Stimulated activated CD8-positive, alpha-beta memory T cell treated with anti-CD3 and anti-CD28 coated beads, Interleukin-12 subunit alpha, Interleukin-12 subunit beta, amount 100 ng/mL, for 1 hour (primary cell): ENCODE measurements around the gene CXCL16.

ENCODE experiments used
- DNase-seq: peaks from one replicate; pipeline ENCODE4 v3.0.0-alpha.2; 2020; ENCODE audit warnings: low read depth

The CXCL16 gene

DNA sequence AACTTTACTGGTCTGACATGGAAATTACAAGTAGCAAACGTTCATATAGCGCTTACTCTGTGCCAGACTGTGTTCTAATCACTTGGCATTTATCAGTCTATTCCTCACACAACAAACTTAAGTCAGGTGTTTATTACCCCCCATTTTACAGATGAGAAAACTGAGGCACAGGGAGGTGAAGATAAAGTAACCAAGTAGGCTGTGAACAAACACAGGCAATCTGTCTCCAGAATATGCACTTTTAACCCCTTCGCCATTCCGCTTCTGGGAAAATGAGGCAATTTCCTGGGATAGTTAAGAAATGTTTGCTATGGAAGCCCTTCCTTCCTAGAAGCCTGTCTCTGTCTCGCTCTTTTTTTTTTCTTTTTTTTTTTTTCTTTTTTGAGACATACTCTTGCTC lies 12.2 kb upstream of the CXCL16 start:
- DNase-seq: no peak

DNA sequence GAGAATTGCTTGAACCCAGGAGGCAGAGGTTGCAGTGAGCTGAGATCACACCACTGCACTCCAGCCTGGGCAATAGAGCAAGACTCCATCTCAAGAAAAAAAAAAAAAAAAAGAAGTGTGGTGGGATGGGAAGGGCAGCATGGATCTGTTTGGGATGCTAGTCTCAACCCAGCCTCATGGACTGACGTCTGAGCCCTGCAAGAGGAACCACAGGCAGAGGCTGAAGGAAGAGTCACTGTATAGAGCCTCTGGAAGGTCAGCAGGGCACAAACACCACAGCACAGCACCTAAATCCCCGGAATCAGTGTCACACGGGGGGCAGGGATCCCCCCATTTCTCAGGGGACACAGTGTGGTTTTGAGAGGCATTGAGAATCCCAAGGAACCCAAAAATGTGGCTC lies 10.9 kb upstream of the CXCL16 start:
- DNase-seq: no peak

GRCh38 chr17:4748686-4749085 lies 9.0 kb upstream of the CXCL16 start:
- DNase-seq: no peak

DNA sequence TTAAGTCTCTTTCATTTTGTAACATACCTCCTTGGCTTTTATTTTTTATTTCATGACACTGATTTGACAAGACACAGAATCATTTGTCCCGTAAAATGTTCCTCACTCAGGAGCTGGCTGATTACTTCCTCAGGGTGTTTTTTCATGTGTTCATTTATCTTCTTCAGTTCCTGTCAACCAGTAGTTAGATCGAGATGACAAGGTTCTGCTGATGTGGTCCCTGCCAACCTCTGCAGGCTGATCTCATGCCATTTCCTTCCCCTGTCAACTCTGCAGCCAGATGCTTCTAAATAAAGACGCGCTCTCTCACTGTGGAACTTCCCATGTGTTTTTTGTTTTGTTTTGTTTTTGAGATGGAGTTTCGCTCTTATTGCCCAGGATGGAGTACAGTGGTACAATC lies 8.1 kb upstream of the CXCL16 start:
- DNase-seq: no peak

DNA sequence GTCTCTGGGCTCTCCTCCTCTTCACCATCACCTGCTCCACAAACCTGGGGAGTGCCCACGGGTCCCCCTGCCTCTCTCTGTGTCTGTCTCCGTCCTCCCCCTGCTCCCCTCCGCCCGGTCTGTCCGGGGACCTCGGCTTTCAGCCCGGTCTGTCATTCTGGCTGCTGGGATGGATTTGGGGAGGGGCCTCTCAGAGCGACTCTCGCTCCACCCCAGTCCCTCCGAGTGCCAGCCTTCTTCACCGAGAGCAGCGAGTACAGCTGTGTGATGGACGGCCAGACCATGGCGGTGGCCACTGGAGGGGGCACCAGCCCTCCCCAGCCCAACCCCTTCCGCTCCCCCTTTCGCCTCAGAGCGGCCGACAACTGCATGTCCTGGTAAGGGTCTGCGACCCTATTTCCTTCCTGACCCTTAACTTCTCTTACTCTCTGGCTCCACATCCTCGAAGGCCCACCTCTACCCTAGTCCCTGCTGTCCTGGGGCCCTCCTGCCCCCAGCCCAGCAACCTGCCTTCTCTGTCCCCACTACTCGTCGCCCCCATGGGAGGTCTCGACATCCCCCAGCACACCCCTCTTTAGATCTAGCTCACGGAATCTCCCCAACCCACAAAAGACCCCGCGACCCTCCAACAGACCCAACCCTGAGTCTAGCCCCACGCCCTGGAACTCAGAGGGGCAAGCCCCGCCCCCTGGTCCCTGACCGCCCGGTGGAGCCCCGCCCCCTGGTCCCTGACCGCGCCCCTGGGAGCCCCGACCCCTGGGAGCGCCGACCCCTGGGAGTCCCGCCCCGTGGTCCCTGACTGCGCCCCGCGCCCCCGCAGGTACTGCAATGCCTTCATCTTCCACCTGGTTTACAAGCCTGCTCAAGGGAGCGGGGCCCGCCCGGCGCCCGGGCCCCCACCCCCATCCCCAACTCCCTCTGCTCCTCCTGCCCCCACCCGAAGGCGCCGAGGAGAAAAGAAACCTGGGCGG lies 5.6 kb upstream of the CXCL16 start:
- no peak for DNase-seq

- no peak for DNase-seq
These were observed 4.2 kb upstream of the CXCL16 start for GRCh38 chr17:4743898-4744297.

DNA sequence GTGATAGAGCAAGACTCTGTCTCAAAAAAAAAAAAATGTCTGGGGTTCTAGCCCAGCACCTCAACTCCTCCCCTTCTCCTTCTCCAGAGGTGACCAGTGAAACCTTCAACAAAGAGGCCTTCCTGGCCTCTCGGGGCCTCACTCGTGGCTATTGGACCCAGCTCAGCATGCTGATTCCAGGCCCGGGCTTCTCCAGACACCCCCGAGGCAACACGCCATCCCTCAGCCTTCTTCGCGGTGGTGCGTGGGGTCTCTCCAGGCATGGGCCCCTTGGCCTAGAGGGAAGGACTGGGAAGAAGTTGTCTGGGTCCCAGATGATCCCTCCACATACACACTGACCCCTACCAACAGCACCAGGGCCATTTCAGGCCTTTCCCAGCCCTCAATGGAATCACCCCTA lies 3.5 kb upstream of the CXCL16 start:
- DNase-seq: no peak

DNA sequence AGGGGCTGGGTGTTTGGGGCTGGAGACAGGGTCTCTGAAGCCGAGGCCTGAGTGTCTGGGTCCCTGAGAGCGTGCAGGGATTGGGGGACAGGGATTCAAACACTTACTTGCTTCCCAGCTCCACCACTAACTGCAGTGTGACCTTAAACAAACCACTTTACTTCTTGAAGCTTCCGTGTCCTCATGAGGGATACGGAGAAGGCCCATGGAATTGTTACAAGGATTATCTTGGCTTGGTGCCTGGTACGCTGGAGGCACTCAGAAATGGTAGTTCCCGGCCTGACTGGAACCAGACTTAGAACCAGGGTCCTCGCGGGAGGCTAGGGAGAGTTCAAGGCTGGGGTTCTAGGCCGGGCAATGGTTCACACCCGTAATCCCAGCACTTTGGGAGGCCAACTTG lies 2.9 kb upstream of the CXCL16 start:
- DNase-seq: no peak

DNA sequence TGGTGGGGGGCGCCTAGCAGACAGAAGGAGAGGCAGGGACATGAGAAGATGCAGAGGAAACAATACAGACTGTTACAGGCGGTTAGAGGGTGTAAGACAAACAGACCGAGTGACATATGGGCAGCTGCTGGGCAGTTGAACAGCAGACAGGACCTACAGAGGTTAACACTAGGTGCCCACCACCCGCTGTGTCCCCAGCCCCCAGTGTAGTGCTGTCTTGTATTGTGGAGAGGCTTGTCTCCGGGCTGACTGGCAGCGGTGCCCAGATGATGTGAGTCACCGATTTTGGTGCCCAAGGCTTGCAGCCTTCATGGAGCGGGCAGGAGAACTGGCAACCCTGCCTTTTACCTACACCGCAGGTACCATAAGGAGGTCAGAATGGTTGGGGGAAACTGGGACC lies 2.4 kb upstream of the CXCL16 start:
- DNase-seq: no peak

DNA sequence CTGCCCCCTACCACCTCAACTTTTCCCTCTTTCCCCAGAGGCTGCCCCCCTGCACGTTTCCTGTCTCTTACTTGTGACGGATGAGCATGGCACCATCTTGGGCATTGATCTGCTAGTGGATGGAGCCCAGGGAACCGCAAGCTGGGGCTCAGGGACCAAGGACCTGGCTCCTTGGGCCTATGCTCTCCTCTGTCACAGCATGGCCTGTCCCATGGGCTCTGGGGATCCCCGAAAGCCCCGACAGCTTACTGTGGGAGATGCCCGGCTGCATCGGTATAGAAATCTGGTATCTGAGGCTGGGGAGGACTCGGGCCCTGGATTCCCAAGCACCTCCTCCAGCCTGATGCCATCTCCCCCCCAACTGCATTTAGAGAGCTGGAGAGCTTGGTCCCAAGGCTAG lies 1.8 kb upstream of the CXCL16 start:
- DNase-seq: no peak

- no peak for DNase-seq
These were observed 856 bp upstream of the CXCL16 start for GRCh38 chr17:4740584-4740983.

DNA sequence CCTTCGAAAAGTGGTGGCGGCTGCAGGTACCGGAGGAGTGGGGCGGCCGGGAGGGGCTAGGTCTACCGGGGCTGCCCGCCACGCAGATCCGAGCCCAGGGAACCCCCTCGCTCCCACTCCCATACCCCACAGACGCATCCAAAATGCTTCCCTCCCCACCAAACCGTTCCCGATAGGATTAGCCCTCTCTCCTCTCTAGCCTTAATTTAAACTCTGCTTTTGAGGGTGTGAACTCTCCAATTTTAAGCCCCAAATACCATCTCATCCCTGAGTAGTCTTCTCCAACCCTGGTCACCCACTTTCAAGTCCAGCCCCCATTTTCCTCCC lies 260 bp upstream of the CXCL16 start:
- DNase-seq: no peak

GRCh38 chr17:4738136-4739121 lies 1.3 kb downstream of the CXCL16 start:
- no peak for DNase-seq

- no peak for DNase-seq
These were observed 3.7 kb downstream of the CXCL16 start for GRCh38 chr17:4735876-4736651.

GRCh38 chr17:4734857-4735475 lies 4.8 kb downstream of the CXCL16 start:
- no peak for DNase-seq

DNA sequence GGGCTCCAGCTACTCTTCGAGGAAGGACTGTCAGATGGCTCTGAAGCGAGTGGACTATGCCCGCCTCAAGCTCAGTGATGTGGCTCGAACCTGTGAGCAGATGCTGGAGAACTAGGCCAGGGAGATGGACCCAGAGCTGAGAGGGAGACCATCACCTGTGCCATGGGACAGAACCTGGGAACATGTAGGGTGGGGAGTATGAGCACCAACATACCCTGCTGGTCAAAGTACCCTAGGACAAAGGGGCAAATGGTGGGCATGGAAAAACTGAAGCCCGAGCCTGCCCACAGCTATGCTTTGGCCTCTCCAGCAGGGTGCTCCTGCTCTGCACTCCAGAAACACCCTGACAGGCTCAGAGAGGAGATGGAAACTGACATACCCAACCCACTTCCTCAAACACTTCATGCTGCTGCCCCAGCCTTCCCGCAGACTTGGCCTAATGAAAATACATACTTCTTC lies 6.6 kb downstream of the CXCL16 start:
- no peak for DNase-seq

- no peak for DNase-seq
These were observed 11.6 kb downstream of the CXCL16 start for GRCh38 chr17:4728124-4728523.

- DNase-seq: no peak
These were observed 13.9 kb downstream of the CXCL16 start for GRCh38 chr17:4725646-4726310.

DNA sequence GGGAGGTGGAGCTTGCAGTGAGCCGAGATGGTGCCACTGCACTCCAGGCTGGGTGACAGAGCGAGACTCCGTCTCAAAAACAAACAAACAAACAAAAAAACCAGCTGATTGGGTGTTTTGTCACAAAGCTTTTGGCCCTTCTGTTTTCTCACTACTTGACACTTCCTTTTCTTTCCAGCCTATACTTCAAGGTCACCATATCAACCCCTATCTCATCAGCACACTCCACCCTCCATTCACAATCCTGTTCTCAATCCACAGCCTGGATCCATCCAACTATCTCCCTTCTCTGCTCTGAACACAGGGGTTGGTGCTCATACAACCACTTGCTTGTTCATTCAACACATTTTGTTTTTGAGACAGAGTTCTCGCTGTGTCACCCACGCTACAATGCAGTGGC lies 15.1 kb downstream of the CXCL16 start:
- no peak for DNase-seq

DNA sequence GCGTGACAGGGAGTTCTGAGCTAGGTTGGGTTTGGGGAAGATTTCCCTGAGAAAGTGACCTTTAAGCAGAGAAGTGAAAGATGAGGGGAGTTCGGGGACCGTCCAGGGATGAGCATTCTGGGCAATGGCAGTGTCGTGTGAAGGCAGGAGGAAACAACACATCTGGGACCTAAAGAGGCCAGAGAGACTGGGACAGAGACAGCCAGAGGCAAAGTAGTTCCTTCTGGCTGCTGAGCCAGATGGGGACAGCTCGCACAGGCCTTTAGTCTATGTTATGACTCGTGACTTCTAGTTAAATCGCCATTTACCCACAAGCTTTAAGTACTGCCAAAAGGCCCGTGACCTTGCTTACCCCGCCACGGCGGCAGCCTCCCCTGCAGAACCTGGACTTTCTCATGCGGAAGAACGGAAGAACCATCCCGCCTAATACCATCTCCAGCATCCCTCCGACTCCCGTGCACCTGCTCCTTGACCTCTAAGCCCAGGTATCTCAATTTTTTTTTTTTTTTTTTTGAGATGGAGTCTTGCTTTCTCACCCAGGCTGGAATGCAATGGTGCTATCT lies 17.0 kb downstream of the CXCL16 start:
- no peak for DNase-seq
